A549 treated with CpdA at 1 μM for 4 hours (cell line): Measurements from ENCODE around the gene KCTD8. TPM values are rescaled to one million over a fixed set of nuclear protein-coding genes. Genes with fewer than 3 reads are reported as not detected.

Experiments used
- total RNA-seq: library from RNA; stranded (reverse); fragments of 200-300 nt; extraction: Qiagen RNA extraction; gene quantifications from 5 replicates; pipeline ENCODE4 v1.2.3, GENCODE V29; 2022; ENCODE audit warnings: low read depth

The KCTD8 gene
- total RNA-seq = not detected in 5 replicates

GRCh38 chr4:44448521-44449461 is at the start of gene KCTD8:
KCTD8 (minus strand) TSS chr4:44448809.

Other genes starting within 250 kb of the KCTD8 start
- not detected in 5 replicates for gene YIPF7, start 202.8 kb upstream of the KCTD8 start, total RNA-seq
- 8.4 to 10.7 TPM (median 8.6 TPM) in 5 replicates for gene GUF1, start 229.6 kb upstream of the KCTD8 start, total RNA-seq